Heart right ventricle (tissue), 16 donors: ENCODE data around the gene ALAS1. TPM values are rescaled to one million over a fixed set of nuclear protein-coding genes. Genes with fewer than 3 reads are reported as not detected.

ENCODE experiments used
- ATAC-seq, 8 donors: fragments of 200-7000 bp; cut with Tn5 transposase; one replicate each; pipeline ENCODE4 v1.9.1; 2020; ENCODE audit warnings: mild to moderate bottlenecking in 8 of 8, moderate library complexity in 8 of 8, moderate number of reproducible peaks in 1 of 8
- DNase-seq, 2 donors: peaks; one replicate each; pipeline ENCODE4 v3.0.0-alpha.2; 2020
- H3K27ac ChIP-seq, 10 donors: fragments of 200-600 bp; sonication (generic) in 2 of 10; one replicate each; pipeline versions ENCODE4 v1.5.0 to v1.8.0; 2020 to 2022; ENCODE audit warnings: mild to moderate bottlenecking in 3 of 10
- H3K27me3 ChIP-seq, 7 donors: fragments of 200-600 bp; one replicate each; pipeline ENCODE4 v1.8.0; 2021 to 2022; ENCODE audit warnings: mild to moderate bottlenecking in 2 of 7
- H3K36me3 ChIP-seq, 9 donors: fragments of 200-600 bp; sonication (generic) in 1 of 9; one replicate each; pipeline versions ENCODE4 v1.5.0 to v1.8.0; 2020 to 2022; ENCODE audit warnings: mild to moderate bottlenecking in 2 of 9
- H3K4me1 ChIP-seq, 9 donors: fragments of 200-600 bp; sonication (generic) in 1 of 9; one replicate each; pipeline versions ENCODE4 v1.5.0 to v1.8.0; 2020 to 2022; ENCODE audit warnings: mild to moderate bottlenecking in 4 of 9
- H3K4me3 ChIP-seq, 10 donors: fragments of 200-600 bp; sonication (generic) in 2 of 10; one replicate each; pipeline versions ENCODE4 v1.5.0 to v1.8.0; 2020 to 2022; ENCODE audit warnings: mild to moderate bottlenecking in 7 of 10, moderate library complexity in 2 of 10
- H3K9me3 ChIP-seq, 11 donors: fragments of 200-600 bp in 10 of 11; sonication (generic) in 2 of 11; one replicate each; pipeline versions ENCODE4 v1.5.0 to v1.8.0; 2013 to 2022; ENCODE audit warnings: mild to moderate bottlenecking in 2 of 11, control low read depth in 1 of 11, moderate library complexity in 1 of 11
- CTCF ChIP-seq, 9 donors: fragments of 200-600 bp; sonication (generic) in 2 of 9; IDR thresholded peaks; one replicate each; pipeline versions ENCODE4 v1.5.0 to v1.8.0; 2021 to 2022; ENCODE audit warnings: antibody characterized with exemption in 9 of 9, mild to moderate bottlenecking in 5 of 9, moderate library complexity in 1 of 9
- WGBS, 2 donors: extraction: QIAGEN DNeasy Blood & Tissue Kit; methylation state at CpG; one replicate each; pipeline ENCODE4 v1.1.7; 2013; ENCODE audit warnings: inconsistent platforms in 1 of 2; 5-methylcytosine and 5-hydroxymethylcytosine counted together
- intact Hi-C, 10 donors: fragments of 100-400 bp; cut with DNase I; formaldehyde crosslinking; loops; one replicate each; pipeline versions ENCODE4 v1.11.1 to v1.14.2; 2022
- polyA plus RNA-seq, 2 donors: library from polyadenylated mRNA; stranded (reverse); fragments of 200-250 nt; gene quantifications; one replicate each; pipeline ENCODE4 v1.2.3, GENCODE V29; 2013
- total RNA-seq, 10 donors: library from RNA; stranded (reverse); fragmentation: NEBNext Ultra II Directional in 3 of 10; extraction: Animal tissue kit (Norgen Biotek cat#: 25700) in 3 of 10; gene quantifications; one replicate each; pipeline versions ENCODE4 v1.2.1 to v1.2.4, GENCODE V29; 2021 to 2023
- donor health status: Arrhythmogenic right ventricular cardiomyopathy.
- donor health status: ischemic (EF 13 %, LVEDD 7.1; RV severe dilation, severe dysfunction).
- donor health status: healthy with polysubstance abuse.
- donor health status: DM: no; HTN: yes; CAD: no.
- donor health status: DM: no; HTN: no; CAD: no.
- donor health status: ischemic (EF 25% LVEDD 6.9; RV normal size, moderate dysfunction).
- donor health status: ischemic (EF 25% LVEDD 5.7; RV mildly dilated, moderate dysfunction).
- donor health status: healthy.
- donor health status: DM: yes; HTN: yes; CAD: no.
- donor health status: Ischemic cardiomyopathy.
- donor health status: ischemic (EF 35%, LVEDD 5.7; RV mildly dilated, moderate dysfunction).
- donor health status: nonischemic (EF 11% LVEDD 7.7; RV severe dilation, severe dysfunction).
- donor health status: DM: yes; HTN: yes; CAD: no.
- donor health status: PGD.
- donor health status: ischemic (EF 29% LVEDD 5.4; RV normal size, mild dysfunction).
- donor health status: nonischemic (EF 23%, LVEDD 6.1; RV moderate dilation, normal function).

ALAS1 gene
- total and polyA plus RNA-seq, 12 donors: 55.2 to 233 (median 176) TPM

GRCh38 chr3:52216585-52217408, 18.8 kb downstream of the ALAS1 start:
- intact Hi-C loops: loop anchor here in 4 of 10 donors (2.0 to 10.0 kb wide), 5 partner anchors 18 to 212 kb away; partner anchors contain the start of genes POC1A (in 2 of the 4) and ALAS1 (in 1 of the 4)
- Histone ChIP-seq H3K36me3 (peaks cover 0 to 46% (median 30%) of the 10 kb centered on the region in 9 donors), H3K9me3 (no peaks in the 10 kb centered on the region), H3K27me3 (no peaks in the 10 kb centered on the region), H3K4me3 (peak overlapping the region in 2 of 10 donors; percentile 19 to 38), H3K4me1 (peaks cover 17 to 63% (median 57%) of the 10 kb centered on the region in 9 donors), H3K27ac (peak overlapping the region; percentile 72 to 92 (median 82))
- no peak for TF ChIP-seq CTCF (IDR thresholded peaks at IDR 0.05)
- peak; percentile 76 to 84 for DNase-seq
- peak; percentile 71 to 88 (median 81) for ATAC-seq
- 30 to 35% methylated on average over 13 of the region's 13 CpGs for WGBS, 2 donors

DNA sequence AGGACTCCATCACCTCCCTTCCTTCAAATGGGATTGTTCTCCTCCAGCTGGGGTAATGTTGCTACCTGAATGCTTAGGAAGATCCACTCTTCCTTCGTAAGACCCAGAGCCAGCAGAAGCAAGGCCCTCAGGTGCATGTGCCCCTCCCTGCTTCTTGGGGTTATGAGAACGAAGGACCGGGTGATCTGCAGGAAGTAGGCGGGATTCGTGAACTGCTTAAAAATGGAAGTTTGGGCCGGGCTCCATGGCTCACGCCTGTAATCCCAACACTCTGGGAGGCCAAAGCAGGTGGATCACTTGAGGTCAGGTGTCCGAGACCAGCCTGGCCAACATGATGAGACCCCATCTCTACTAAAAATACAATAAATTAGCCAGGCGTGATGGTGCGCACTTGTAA, 19.4 kb downstream of the ALAS1 start:
- H3K36me3 ChIP-seq: peaks cover 0 to 40% (median 24%) of the 10 kb centered on the region in 9 donors
- H3K27ac ChIP-seq: peak overlapping the region; percentile 72 to 92 (median 82)
- H3K4me1 ChIP-seq: peaks cover 17 to 69% (median 64%) of the 10 kb centered on the region in 9 donors
- H3K27me3 ChIP-seq: no peaks in the 10 kb centered on the region
- DNase-seq (no peak), ATAC-seq (peak in 3 of 8 donors; percentile 0 to 16 (median 1))
- H3K4me3 ChIP-seq: peak overlapping the region in 4 of 10 donors; percentile 2 to 38 (median 18)
- no peak for TF ChIP-seq CTCF (IDR thresholded peaks at IDR 0.05)
- H3K9me3 ChIP-seq: no peaks in the 10 kb centered on the region
- intact Hi-C loops: loop anchor here in 4 of 10 donors (2.0 to 10.0 kb wide), 5 partner anchors 19 to 213 kb away; partner anchors contain the start of genes POC1A (in 2 of the 4) and ALAS1 (in 1 of the 4)
- 62 to 68% methylated on average over 10 of the region's 10 CpGs for WGBS, 2 donors

DNA sequence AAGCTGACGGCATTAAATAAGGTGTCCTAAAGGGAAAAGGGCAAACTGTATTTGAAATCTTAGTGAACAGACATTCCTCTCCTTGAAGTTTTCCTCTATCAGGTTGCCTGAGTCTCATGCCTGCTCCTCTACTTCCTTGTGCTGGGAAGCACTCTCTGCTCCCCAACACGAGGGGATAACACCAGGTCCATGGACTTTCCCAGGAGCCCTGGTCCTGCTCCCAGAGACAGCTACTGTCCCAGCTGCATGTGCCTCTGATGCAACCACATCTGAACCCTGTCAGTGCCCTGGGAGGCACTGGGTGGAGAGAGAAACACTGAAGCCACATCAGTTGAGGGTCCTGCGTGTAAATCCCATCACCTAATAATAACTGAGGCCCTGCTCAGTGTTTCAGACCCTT, 20.1 kb downstream of the ALAS1 start:
- ATAC-seq: no peak
- TF ChIP-seq CTCF (IDR thresholded peaks at IDR 0.05): no peak
- Histone ChIP-seq H3K9me3 (no peaks in the 10 kb centered on the region), H3K4me3 (peak overlapping the region in 7 of 10 donors; percentile 2 to 38 (median 30)), H3K4me1 (peaks cover 17 to 71% (median 66%) of the 10 kb centered on the region in 9 donors), H3K36me3 (peaks cover 0 to 34% (median 17%) of the 10 kb centered on the region in 9 donors), H3K27me3 (no peaks in the 10 kb centered on the region), H3K27ac (peak overlapping the region; percentile 72 to 92 (median 82))
- intact Hi-C loops: loop anchor here in 4 of 10 donors (5.0 to 10.0 kb wide), 4 partner anchors 36 to 213 kb away; partner anchors contain the start of gene POC1A (in 2 of the 4)
- DNase-seq: no peak
- WGBS, 2 donors: 57 to 61% methylated on average over 3 of the region's 3 CpGs

DNA sequence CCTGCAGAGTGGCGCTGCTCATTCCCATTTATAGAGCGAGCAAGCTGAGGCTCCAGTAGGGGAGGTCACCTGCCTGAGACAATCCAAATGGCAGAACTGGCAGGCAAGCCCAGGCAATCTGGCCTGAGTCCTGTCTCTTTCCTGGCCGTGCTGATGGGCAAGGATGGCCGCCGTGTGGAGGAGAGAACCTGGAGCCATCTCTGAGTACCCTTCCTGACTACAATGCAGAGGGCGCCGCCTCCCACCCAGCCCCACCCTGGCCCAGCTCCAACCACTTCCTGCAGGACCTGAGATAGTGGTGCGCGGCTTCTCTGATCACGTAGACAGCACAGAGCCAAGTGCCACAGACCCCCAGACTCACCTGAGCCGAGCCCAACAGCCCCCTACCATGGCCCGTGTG, 20.5 kb downstream of the ALAS1 start:
- H3K4me1 ChIP-seq: peaks cover 17 to 71% (median 66%) of the 10 kb centered on the region in 9 donors
- no peak for TF ChIP-seq CTCF (IDR thresholded peaks at IDR 0.05)
- H3K36me3 ChIP-seq: peaks cover 0 to 29% (median 13%) of the 10 kb centered on the region in 9 donors
- 58 to 62% methylated on average over 12 of the region's 12 CpGs for WGBS, 2 donors
- H3K27ac ChIP-seq: peak overlapping the region; percentile 72 to 92 (median 82)
- no peaks in the 10 kb centered on the region for H3K27me3 ChIP-seq
- no peaks in the 10 kb centered on the region for H3K9me3 ChIP-seq
- DNase-seq: no peak
- intact Hi-C loops: loop anchor here in 4 of 10 donors (5.0 to 10.0 kb wide), 4 partner anchors 36 to 214 kb away; partner anchors contain the start of gene POC1A (in 2 of the 4)
- peak overlapping the region in 7 of 10 donors; percentile 2 to 38 (median 30) for H3K4me3 ChIP-seq
- peak in 3 of 8 donors; percentile 2 to 4 (median 2) for ATAC-seq
